ENCODE results near the gene AP2M1.
A peak's percentile ranks its signal among the peaks of the same experiment; 100 is the strongest.
"Not testable (repeated sequence)": the region's sequence is repeated elsewhere in the genome, so short reads cannot be mapped to it uniquely, and the experiment has no call there.

AP2M1 gene
- total RNA-seq: 181 to 204 reads per million in 2 donors

DNA sequence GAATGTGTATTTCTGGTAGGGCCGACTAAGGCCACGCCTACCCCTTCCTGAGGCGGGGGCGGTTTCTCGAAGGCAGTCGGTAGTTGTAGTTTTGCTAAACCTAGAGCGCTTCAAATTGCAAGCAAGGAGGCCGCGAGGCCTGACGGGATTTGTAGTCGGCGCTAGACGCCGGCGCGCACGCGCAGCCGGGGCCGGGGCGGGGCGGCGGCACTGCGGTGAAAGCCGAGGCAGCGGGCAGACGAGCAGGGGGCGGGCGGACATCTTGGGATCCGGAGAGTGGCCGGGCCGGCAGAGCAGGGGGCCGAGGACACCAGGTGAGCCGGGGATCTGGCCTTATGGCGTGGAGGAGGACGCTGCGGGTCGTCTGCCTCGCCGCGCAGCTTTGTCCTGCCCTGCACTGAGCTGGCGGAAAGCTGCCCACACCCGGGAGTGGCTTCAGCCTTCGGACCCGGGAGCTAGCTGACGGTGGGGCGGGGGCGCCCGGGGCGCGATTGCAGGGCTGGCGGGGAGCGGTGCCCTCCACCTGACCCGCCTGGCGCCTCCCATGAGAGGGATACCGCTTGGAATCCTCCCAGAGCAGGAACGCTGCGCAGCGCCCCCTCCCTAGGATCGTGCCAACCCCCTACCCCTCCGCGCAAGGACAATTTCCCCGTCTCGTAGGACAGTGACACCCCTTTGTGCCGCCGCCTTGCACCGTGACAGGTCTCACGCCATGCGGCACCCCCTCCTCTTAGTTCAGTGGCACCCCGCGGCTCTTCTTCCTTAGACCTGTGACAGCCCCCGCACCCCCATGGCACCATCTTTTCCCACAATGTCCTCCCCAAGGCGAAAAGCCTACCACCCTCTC, at the start of gene AP2M1:
AP2M1 (plus strand) TSS at position 210 of the 847 bp plus-strand sequence. CDS start 2,139 bp downstream, outside the sequence.
- peak; percentile 94 for DNase-seq

DNA sequence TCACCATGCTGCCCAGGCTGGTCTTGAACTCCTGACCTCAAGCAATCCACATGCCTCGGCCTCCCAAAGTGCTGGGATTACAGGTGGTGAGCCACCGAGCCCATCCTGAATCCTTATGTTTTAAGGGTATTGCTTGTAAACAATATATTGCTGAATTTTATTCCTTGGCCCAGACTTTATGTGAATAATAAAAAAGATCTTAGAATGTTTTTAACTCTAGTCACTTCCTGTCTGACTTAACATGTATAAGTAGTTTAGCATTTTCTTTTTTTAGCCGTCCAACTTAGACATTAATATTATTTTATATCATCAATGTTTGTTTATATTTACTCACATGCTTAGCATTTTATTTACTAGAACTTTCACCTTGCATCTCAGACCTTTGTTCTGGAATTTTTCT, 48.6 kb upstream of the AP2M1 start:
- no peak for DNase-seq

DNA sequence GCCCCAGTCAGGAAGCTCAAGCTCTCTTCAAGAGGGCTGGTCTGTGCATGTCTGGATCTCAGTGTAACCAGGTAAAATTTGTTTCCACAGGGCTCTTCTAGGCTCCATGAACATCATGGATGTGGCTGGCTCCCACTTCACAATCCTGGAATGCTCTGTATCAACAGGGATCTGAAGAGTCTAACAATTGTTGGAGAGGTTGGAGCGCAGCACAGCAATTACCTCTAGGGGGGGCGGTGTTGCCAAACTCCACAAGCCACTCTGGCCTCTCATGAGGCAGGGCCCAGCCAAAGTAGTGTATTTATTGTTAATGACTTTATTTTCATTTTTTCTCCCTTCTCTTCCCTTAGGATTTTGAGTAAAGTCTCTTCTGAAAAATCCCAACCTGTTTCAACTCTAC, 45.6 kb upstream of the AP2M1 start:
- DNase-seq: no peak

DNA sequence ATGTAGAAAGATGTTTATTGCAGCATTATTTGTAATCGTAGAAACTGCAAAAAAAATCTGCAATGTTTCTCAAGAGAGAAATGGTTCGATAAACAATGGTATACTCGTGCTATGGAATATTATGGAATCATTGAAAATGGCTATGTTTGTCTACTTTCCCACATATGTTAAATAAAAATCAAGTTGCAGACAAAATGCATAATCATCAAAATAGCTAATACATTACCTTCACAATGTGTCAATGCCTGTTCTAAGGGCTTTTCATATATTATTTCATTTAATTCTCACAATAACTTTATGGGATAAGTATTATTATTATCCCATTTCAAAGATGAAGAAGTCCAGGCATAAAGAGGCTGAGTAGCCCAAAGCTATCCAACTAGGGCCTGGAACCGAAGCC, 41.7 kb upstream of the AP2M1 start:
- DNase-seq: no peak

DNA sequence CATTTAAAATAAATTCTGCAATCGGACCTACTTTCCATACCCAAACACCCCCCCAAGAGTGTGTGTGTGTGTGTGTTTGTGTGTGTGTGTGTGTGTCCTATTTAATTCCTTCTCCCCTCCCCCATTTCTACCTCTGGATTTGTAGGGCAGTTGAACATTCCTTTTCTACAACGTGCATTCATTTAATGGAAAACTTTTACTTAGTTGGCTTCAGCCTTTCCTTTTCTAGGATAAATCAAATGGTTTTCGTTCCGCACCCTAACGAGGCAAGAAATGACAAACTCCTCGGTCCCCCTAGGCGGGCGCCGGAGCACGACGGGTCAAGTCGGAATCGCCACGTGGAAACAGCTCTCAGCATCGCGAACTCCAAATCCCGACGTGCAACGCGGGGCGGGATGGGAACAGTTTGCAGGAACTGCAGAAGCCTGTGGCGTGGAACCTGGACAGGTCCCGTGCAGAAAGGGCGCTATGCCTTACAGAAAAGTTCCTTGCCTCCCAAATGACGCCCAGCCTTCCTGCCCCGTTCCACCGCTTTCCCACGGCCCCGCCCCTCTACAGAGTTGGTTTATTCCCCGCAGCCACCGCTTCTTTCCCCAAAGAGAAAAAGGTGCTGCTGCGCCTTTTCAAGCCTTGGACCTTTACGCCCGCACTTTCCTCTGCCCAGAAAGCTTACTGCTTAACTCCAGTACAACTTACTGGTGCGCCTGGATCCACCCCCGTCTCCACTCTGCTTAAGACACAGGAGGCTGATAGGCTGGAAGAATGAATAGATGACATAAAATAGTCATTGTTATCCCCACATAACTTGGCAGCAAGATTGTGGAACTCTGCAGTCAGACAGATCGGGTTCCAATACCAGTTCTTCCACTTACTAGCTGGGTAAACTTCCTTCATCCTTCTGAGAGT, 40.6 kb upstream of the AP2M1 start:
- DNase-seq: peak; percentile 15

DNA sequence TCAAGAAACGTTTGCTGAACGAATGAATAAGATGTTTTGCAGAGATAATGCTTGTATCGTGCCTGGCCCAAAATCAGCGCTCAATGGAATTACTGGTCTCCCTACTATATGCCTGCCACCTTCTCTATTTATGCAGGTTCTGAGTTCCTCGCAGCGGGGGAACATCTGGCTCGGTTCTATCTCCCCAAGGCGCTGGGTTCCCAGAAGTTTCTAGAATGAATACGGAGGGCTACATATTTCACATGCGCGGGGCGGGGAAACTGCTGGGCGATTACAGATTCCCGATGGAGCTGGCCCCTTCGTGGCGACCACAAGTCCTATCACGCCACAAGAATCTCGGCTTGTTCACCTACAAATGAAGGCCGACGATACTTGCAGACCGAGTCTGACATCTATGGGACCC, 39.9 kb upstream of the AP2M1 start:
- DNase-seq: no peak

DNA sequence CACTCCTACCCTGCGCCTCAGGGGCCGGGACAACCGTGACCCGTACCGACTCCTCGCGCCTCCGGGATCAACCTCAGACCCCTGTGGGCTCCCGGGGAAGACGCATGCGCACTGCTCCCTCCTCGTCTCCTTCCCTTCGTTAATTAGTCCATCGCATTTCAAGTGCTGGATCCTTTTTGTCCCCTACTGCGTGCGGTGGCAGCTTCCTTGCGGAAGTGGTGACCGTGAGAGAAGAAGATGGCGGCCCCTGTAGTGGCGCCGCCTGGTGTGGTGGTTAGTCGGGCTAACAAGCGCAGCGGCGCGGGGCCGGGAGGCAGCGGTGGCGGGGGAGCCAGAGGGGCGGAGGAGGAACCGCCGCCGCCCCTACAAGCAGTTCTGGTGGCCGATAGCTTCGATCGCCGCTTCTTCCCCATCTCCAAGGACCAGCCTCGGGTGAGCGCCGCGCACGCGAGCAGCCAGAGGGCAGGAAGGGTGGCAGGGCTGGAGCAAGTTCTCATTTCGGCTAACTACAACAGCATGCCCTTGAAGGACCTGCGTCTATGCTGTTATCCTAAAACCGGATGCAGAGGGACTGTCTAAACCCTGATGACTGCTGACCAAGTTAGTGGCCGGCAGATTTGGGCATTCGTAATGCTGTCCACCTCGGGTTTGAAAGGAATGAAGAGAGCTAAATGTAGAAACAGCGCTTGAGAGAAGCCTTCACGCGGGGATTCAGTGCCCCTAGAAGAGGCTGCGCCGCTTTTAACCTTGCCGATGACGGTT, 39.3 kb upstream of the AP2M1 start, which contains the start of gene EIF2B5:
EIF2B5 (plus strand) TSS at position 210 of the 762 bp plus-strand sequence; CDS start at position 238, 28 bp downstream.
- DNase-seq: peak; percentile 66

DNA sequence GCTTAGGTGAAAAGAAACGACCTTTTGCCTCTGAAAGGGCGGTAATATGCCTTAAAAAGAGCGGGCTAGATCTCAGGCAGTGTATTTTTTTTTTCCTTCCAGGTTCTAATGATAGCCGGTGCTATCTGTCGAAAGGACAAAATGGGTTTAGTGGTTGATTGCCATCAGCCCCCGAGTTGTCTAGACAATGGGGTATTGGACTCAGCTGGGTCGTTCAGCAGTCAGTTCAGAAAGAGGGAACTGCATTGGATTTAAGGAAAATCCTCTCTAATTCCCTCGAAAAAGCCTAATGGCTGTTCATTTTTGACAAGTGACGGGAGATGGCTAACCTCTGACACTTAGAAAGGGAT, 38.8 kb upstream of the AP2M1 start:
- DNase-seq: no peak

DNA sequence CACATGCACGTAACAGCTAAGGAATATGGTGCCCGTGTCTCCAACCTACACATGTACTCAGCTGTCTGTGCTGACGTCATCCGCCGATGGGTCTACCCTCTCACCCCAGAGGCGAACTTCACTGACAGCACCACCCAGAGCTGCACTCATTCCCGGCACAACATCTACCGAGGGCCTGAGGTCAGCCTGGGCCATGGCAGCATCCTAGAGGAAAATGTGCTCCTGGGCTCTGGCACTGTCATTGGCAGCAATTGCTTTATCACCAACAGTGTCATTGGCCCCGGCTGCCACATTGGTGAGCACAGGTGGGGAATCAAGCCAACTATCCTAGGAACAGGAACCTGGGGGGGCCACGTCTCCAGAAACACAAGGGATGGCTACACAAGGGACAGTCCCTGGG, 34.2 kb upstream of the AP2M1 start:
- DNase-seq: no peak

DNA sequence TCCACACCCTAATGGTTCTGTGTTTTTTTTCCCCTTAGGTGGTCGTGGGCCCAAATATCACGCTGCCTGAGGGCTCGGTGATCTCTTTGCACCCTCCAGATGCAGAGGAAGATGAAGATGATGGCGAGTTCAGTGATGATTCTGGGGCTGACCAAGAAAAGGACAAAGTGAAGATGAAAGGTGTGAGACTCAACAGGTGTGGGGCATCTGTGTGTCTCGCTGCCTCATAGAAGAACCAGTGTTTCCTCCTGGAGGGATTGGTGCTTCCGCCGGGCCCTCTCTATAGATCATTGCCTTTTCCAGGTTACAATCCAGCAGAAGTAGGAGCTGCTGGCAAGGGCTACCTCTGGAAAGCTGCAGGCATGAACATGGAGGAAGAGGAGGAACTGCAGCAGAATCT, 32.5 kb upstream of the AP2M1 start:
- DNase-seq: no peak

DNA sequence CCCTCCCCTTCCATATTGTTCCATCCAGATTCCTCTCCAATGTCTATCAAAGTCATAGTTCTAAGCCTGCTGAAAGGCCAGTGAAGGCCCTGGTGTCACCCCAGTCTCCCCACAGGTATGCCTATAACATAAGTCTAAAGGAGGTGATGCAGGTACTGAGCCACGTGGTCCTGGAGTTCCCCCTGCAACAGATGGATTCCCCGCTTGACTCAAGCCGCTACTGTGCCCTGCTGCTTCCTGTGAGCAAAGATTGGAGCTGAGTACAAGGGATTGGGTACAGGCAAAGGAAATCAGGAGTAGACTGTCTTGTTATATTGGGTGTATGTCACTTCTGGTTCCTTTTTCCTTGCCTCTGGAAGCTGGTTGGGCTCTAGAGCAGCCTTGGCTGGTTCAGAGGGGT, 31.3 kb upstream of the AP2M1 start:
- DNase-seq: no peak

DNA sequence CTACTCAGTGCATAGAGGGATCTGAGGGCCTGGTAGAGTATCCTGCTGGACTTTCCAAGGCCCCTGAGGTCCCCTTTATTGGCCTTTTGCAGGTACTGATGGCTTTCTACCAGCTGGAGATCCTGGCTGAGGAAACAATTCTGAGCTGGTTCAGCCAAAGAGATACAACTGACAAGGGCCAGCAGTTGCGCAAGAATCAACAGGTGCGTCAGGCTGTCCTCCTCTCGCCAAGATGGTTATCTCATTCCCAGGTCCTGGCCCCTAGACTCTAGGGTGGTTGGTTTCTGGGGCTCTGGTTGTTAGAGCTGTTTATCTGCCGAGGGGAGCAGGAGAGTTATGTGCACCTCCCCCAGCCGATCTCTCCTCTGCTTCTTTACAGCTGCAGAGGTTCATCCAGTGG, 30.1 kb upstream of the AP2M1 start:
- no peak for DNase-seq

DNA sequence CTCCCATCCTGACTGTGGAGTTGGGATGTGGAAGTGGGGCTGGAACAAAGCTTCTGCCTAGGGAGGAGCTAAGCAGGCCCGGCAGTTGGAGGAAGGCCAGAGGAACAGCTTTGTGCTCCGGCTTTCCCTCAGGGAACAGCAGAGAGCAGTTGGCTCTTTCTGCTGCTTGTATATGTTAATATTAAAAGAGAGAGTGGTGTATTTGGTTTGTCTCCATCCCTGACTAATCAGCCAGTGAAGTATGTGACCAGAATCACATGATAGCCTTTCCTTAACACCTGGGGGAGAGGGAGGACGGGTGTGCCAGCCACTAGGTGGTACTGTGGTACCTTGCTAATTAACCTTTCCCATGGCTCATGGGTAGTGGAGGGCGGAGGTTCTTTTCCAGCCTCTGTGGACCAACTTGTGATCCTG, 29.5 kb upstream of the AP2M1 start:
- DNase-seq: no peak

DNA sequence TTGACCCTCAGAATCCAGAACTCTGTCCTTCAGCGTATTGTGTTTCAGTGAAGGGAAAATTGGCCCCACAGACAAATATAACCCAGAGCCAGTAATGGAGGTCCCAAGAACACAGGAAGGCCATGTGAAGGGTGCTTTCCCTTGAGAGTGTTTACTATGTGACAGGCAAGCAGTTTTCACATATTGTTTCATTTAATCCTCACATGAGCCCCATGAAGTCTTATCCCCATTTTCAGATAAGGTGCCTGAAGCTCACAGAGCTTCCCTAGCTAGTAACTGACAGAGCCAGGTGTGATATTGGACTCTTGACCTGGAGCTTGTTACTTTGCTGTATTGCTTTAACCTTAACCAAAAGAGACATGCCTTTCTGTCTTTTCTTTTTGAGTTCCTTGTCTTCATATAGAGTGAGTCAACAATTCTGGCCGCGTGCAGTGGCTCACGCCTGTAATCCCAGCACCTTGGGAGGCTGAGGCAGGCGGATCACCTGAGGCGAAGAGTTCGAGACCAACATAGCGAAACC, 28.8 kb upstream of the AP2M1 start:
- DNase-seq: no peak

DNA sequence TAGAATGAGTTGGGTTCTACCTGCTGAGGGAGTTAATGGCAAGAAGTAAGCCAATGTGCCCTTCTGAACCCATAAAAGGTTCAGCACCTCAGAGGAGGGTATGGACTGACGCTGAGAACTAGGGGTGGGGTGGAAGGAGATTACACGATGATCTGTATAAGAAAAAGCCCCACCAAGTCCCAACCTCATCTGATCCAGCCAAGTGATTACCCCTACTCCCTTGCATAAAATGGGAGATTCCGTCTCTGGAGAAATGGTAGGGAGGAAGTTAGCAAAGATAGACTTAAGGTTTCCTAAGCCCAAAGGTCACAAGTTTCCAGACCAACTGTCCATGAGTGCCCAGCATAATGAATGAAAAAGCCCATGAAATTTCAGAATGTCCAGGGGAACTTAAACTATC, 26.6 kb upstream of the AP2M1 start:
- DNase-seq: no peak

DNA sequence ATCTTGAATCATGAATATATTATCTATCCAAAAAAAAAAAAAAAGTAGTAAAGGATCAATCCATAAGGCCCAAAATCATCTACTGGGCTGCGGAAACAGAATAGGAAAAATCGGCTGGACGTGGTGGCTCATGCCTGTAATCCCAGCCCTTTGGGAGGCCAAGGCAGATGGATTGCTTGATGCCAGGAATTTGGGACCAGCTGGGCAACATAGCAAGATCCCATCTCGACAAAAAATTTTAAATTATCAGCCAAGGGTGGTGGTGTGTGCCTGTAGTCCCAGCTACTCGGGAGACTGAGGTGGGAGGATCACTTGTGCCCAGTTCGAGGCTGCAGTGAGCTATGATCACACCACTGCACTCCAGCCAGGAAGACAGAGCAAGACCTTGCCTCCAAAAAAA, 25.5 kb upstream of the AP2M1 start:
- no peak for DNase-seq

DNA sequence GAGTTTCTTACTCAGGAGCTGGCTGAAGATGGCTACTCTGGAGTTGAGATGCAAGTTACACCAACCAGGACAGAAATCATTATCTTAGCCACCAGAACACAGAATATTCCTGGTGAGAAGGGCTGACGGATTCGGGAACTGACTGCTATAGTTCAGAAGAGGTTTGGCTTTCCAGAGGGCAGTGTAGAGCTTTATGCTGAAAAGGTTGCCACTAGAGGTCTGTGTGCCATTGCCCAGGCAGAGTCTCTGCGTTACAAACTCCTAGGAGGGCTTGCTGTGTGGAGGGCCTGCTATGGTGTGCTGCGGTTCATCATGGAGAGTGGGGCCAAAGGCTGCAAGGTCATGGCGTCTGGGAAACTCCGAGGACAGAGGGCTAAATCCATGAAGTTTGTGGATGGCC, 24.9 kb upstream of the AP2M1 start:
- DNase-seq: not testable (repeated sequence)

DNA sequence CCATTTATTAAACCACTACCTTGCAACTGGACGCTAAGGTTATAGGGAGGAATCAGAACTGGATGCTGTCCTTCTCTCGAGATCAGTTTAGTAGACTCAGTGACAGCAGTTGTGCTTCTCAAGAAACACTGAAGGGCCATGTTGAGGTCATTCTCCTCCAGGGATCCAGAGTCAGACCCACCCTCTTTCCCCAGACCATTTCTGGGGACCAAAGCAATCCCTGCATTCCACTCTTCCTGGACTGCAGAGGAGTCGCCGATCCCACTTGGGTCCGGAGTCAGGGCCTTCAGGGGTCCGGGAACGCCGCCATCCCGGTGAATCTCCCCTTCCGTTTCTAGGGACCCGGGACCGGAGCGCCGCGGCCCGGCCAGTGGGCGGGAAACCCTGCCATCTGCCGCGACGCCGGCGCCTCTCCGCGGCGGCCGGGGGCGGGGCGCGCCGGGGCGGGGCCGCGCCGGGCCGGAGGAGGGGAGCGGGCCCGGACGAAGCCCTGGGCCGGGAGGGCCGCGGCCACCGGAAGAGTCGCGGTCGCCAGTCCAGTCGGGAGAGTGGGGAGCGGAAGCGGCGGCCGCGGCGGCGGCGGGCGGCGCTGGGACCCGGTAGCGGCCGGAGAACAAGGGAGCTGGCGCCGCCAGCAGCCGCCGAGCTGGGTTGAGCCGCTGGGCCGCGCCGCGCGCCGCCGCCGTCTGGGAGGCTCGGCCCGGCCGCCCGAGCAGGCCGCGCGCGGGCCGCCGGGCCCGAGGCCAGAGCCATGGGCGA, 19.6 kb upstream of the AP2M1 start, which contains the start of gene DVL3:
DVL3 (plus strand) TSS at position 493 of the 759 bp plus-strand sequence; CDS start at position 752, 259 bp downstream.
- peak; percentile 37 for DNase-seq

DNA sequence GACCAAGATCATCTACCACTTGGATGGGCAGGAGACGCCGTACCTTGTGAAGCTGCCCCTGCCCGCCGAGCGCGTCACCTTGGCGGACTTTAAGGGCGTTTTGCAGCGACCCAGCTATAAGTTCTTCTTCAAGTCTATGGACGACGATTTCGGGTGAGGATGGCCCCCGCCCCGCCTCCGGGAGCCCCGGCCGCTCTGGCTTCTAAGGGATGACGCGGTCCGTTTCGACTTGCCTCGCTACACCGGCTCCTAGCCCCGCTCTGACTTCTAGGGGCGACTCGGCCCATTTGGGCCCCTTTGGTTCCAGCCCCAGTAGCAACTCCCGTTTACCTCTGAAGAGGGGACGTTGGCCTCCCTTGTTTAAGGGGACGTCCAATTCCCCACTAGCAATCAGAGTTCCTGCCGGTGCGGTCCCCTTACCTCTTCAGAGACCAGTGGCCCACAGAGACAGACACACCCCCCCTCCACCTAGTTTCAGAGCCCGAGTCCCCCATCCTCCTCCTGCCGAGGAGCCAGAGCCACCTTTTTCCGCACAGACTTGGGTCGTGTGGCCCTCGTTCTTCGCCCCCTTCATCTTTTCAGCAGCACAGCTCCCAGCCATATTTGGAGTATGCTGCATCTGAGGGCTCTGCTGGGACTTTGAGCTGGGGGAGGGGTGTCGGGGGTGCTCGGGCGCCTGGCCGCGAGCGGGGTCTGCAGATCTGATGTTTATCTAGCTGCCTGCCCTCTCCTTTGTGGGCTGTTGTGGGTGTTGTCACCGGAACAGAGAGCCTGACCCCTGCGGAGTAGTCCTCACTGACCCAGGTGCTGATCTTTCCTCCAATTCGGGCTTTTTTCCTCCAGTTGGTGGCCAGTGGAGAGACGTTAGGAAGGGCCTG, 18.8 kb upstream of the AP2M1 start:
- peak; percentile 29 for DNase-seq

DNA sequence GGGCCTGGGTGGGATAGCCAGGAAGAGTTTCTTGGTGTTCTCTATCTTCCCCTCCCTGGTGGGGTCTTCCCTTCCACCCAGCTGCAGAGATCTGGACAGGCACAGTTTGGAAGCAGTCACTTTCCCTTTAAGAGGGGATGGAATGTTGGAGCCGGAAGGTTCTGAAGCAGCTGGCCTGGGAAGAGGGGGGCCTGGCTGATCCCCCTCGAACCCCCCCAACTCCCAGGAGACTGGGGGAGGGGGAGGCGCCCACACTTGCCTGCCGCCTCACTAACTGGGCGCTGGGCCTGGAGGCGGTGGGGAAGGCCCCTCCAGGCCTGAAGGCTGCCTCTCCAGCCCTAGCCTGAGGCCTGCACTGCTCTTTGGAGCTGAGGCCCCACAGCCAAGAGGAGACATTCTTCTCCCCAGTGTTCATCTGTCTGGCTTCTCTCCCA, 18.1 kb upstream of the AP2M1 start:
- DNase-seq: no peak

DNA sequence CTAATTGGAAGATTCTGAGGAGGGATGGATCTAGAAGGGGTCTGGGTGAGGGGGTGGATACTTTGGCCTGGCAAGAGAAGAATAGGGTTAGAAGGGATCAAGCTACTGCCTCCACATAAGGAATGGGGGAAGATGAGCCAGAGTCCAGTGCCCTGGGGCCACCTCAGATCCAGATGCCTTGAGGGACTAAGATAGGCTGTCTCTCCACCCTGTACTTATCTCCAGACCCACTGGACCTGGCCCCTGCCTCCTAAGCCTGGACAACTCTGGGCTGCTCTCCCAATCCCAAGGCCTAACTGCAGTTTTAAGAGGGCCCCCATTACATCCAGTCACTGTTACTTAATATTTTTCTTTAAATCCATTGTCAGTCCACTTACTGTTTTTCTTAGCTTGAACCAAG, 17.4 kb upstream of the AP2M1 start:
- no peak for DNase-seq
